H1 (cell line): ENCODE results near the gene DDX23. TPM values are rescaled to one million over a fixed set of nuclear protein-coding genes. Genes with fewer than 3 reads are reported as not detected.

Experiments
- CBX8 ChIP-seq: fragments of 300-800, 300-1000 bp; sonication (generic); IDR thresholded peaks from 2 replicates; pipeline ENCODE4 v1.7.1; 2016; ENCODE audit warnings: low read depth, low read length, borderline replicate concordance
- CHD2 ChIP-seq: IDR thresholded peaks from 2 replicates; pipeline ENCODE4 v1.6.1; 2012; ENCODE audit warnings: low read length, improper control_type of control experiment
- CREB1 ChIP-seq: IDR thresholded peaks from 2 replicates; pipeline ENCODE4 v1.6.1; 2012; ENCODE audit warnings: inconsistent platforms
- GABPA ChIP-seq: IDR thresholded peaks from 2 replicates; pipeline ENCODE4 v1.6.1; 2011; ENCODE audit warnings: mild to moderate bottlenecking, low read length, moderate library complexity, borderline replicate concordance; ENCODE audit not compliant: insufficient read depth
- GTF2F1 ChIP-seq: IDR thresholded peaks from 2 replicates; pipeline ENCODE4 v1.6.1; 2012; ENCODE audit warnings: low read depth, low read length, improper control_type of control experiment, borderline replicate concordance
- HDAC6 ChIP-seq: IDR thresholded peaks from one replicate; pipeline ENCODE4 v1.7.1; 2012; ENCODE audit warnings: low read depth, mild to moderate bottlenecking, inconsistent platforms, low read length, moderate library complexity
- JUND ChIP-seq: IDR thresholded peaks from 2 replicates; pipeline ENCODE4 v1.6.1; 2011; ENCODE audit warnings: mild to moderate bottlenecking, improper control_type of control experiment, low read length
- KDM4A ChIP-seq: IDR thresholded peaks from one replicate; pipeline ENCODE4 v1.7.1; 2012; ENCODE audit warnings: low read depth, mild to moderate bottlenecking, moderate library complexity, low read length, inconsistent platforms; ENCODE audit not compliant: severe bottlenecking
- KDM5A ChIP-seq: fragments of 200-600 bp; IDR thresholded peaks from 2 replicates; pipeline ENCODE4 v1.7.1; 2012; ENCODE audit warnings: mild to moderate bottlenecking, low read length, inconsistent platforms, mixed read lengths
- YY1 ChIP-seq: IDR thresholded peaks from 2 replicates; pipeline ENCODE4 v1.6.1; 2011; ENCODE audit warnings: low read depth, mild to moderate bottlenecking, low read length
- polyA plus RNA-seq, 7 experiments: library from polyadenylated mRNA; depleted of rRNA in 3 of 7; stranded (reverse) in 5 of 7; unstranded in 2 of 7; fragments of >200 nt in 5 of 7; fragments of 200-250 nt in 2 of 7; gene quantifications; 1 replicate in 5 of 7; 2 replicates in 1 of 7; 4 replicates in 1 of 7; pipeline versions ENCODE4 v1.2.1 to v1.2.3, GENCODE V29; 2011 to 2013; ENCODE audit warnings: missing spikeins in 2 of 7, mixed read lengths in 2 of 7
- total RNA-seq: library from RNA; stranded (reverse); fragmentation: NEBNext Ultra II Directional; extraction: Animal tissue kit (Norgen Biotek cat#: 25700); gene quantifications from 2 replicates; pipeline ENCODE4 v1.2.1, GENCODE V29; 2021
- TF ChIP-seq, protein P1 (sequence below), 3 experiments: IDR thresholded peaks; 1 replicate in 2 of 3; 2 replicates in 1 of 3; pipeline versions ENCODE4 v1.5.1 to v1.6.1; 2011; ENCODE audit warnings: low read length in 3 of 3, mild to moderate bottlenecking in 3 of 3, inconsistent platforms in 2 of 3, low read depth in 1 of 3, moderate library complexity in 1 of 3; ENCODE audit not compliant: insufficient read depth in 1 of 3; ENCODE audit errors: control extremely low read depth in 1 of 3
- TF ChIP-seq, protein P2 (sequence below): IDR thresholded peaks from 2 replicates; pipeline ENCODE4 v1.6.1; 2011; ENCODE audit warnings: low read depth, mild to moderate bottlenecking, low read length; ENCODE audit not compliant: insufficient read depth

DDX23 gene
- total and polyA plus RNA-seq, 2 of the 8 experiments (the other 6 are each of a cell fraction or from before 2014, with no cell fraction given): 43.5 to 107 TPM

DNA sequence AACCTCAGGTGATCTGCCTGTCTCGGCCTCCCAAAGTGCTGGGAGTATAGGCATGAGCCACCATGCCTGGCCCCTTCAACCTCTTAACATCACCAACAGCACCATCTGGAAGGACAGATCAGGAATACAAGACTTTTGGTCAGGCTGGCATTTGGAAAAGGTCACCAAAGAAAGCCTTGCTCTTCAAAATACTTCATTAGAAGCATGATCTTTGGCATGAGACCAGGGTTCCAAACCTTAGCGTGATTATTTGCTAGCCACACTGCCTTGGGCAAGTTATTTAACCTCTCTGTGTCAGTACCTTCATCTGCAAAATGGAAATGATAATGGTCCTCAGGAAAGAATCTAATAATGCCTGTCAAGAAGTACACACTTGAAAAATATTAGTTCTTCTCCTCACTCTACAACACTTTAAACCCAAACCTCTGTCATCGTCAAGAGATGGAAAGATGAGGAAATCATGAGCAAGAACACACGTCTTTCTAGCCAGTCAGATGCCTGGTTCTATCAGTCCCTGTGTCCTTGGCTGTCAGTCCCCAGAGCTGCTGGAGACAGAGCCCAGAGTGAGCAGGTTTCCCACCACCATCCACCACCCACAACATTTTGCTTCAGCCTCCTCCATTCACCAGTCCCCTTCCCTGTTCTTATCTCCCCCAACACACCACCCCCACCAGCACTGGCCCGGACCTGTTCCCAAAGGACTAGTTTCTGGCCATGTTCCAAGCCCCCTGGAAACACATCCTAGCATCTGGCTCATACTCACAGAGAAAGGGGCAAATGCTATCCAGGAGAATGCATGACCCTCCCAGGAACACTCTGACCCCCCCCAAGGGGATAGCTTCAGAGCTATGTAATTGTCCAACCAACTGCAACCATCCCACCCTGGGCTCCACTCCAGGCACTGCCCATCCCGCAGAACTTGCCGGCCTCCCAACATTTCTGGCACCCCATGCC lies 65.1 kb downstream of the DDX23 start (continued):
- TF ChIP-seq, protein P1, sequence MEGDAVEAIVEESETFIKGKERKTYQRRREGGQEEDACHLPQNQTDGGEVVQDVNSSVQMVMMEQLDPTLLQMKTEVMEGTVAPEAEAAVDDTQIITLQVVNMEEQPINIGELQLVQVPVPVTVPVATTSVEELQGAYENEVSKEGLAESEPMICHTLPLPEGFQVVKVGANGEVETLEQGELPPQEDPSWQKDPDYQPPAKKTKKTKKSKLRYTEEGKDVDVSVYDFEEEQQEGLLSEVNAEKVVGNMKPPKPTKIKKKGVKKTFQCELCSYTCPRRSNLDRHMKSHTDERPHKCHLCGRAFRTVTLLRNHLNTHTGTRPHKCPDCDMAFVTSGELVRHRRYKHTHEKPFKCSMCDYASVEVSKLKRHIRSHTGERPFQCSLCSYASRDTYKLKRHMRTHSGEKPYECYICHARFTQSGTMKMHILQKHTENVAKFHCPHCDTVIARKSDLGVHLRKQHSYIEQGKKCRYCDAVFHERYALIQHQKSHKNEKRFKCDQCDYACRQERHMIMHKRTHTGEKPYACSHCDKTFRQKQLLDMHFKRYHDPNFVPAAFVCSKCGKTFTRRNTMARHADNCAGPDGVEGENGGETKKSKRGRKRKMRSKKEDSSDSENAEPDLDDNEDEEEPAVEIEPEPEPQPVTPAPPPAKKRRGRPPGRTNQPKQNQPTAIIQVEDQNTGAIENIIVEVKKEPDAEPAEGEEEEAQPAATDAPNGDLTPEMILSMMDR (IDR thresholded peaks at IDR 0.05; ENCODE audit: control extremely low read depth in 1 of 3, insufficient read depth in 1 of 3, low read depth in 1 of 3, low read length in 3 of 3): no peak
- TF ChIP-seq YY1 (no peak), CHD2 (no peak), GABPA (no peak), KDM5A (no peak), KDM4A (no peak), HDAC6 (no peak), CBX8 (no peak), GTF2F1 (no peak), CREB1 (no peak), JUND (no peak)
- TF ChIP-seq, protein P2, sequence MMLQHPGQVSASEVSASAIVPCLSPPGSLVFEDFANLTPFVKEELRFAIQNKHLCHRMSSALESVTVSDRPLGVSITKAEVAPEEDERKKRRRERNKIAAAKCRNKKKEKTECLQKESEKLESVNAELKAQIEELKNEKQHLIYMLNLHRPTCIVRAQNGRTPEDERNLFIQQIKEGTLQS: no peak
